Measurements from ENCODE around the gene HTD2. TPM values are rescaled to one million over a fixed set of nuclear protein-coding genes. Genes with fewer than 3 reads are reported as not detected.

HTD2 gene
- total RNA-seq, result 10.6 and 11.0 TPM in 2 replicates

DNA sequence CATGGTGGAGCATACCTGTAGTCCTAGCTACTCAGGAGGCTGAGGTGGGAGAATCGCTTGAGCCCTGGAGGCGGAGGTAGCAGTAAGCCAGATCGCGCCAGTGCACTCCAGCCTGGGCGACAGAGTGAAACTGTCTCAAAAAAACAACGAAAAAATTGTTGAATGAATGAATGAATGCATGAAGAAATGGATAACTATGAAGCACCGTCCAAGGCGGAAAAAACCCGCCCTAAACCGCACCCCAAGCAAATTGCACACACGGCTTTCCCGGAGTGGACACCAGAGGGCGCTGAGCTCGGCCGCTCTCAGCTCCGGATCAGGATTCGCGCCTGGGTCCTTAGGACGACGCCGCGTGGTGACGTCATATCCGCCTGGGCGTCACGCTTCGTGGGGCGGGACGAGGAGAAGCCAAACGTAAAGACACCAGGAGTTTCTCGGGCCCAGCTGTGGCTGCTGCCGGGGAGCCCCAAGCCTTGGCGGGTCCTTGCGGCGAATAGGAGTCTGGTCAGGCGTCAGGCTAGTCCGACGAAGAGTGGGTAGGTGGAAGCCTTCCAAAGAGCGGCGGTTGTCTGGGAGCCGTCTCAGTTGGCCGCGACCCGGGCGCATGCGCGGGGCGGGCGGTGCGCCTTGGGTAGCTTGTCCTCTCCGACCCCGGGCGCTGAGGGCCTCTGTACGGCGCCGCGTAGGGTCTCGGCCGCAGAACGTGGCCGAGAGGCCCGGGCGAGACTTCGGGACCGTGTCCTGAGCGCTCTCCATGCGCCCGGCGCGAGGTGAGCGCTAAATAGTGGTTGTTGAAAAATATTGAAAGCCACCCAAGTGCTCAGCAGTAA is at the start of gene HTD2, which contains the start of gene RPP14:
HTD2 (plus strand) TSS at position 639 of the 830 bp plus-strand sequence. CDS start 11,094 bp downstream, outside the sequence.
RPP14 (plus strand) TSS at position 364 of the 830 bp plus-strand sequence. CDS start 4,085 bp downstream, outside the sequence.

DNA sequence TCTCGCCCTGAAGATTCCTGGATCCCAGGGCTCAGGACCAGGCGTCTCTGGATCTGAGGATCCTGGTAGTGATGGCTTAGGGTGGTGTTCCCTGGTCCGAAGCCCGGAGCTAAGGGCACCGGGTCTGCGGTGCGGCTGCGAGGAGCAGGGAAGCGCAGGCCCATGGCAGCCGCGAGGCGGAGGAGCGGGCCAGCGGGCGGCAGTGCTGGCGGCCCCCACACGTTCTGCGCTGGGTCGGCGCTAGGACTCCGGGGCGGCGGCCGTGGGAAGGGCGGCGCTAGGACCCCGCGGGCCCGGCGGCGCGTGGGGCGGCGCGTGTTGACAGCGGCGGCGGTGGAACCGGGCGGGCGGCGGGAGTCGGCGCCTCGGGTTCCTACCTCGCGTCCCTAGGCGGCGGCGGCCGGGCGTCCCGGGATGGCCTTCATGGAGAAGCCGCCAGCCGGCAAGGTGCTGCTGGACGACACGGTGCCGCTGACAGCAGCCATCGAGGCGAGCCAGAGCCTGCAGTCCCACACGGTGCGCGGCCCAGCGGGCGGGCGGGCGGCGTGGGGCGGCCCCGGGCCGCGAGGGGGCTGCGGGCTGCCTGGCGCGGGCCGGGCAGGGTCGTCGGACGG is 26.4 kb downstream of the HTD2 start, which contains the start of gene PXK:
PXK (plus strand) TSS at position 318 of the 614 bp plus-strand sequence; CDS start at position 415, 97 bp downstream.

Other genes starting within 250 kb of the HTD2 start
- not detected in 2 replicates for gene DNASE1L3, start 95.5 kb upstream of the HTD2 start, total RNA-seq
- gene ABHD6, start 68.7 kb upstream of the HTD2 start, total RNA-seq, result 7.6 and 11.4 TPM in 2 replicates
- gene RPP14, start 275 bp upstream of the HTD2 start, total RNA-seq, result 11.6 and 18.0 TPM in 2 replicates
- gene PXK, start 26.4 kb downstream of the HTD2 start, total RNA-seq, result 45.3 and 69.1 TPM in 2 replicates
- 93.6 and 122 TPM in 2 replicates for gene PDHB, start 127.3 kb downstream of the HTD2 start, total RNA-seq
- 9.2 and 9.4 TPM in 2 replicates for gene KCTD6, start 185.6 kb downstream of the HTD2 start, total RNA-seq
- 7.7 and 10.2 TPM in 2 replicates for gene ACOX2, start 230.7 kb downstream of the HTD2 start, total RNA-seq